GM21515 (cell line): Measurements from ENCODE around the gene PARVB.

Experiments used
- ATAC-seq: cut with Tn5 transposase; IDR thresholded peaks from one replicate; pipeline ENCODE4 v1.9.1; 2021; ENCODE audit not compliant: unreplicated experiment

The PARVB gene

DNA sequence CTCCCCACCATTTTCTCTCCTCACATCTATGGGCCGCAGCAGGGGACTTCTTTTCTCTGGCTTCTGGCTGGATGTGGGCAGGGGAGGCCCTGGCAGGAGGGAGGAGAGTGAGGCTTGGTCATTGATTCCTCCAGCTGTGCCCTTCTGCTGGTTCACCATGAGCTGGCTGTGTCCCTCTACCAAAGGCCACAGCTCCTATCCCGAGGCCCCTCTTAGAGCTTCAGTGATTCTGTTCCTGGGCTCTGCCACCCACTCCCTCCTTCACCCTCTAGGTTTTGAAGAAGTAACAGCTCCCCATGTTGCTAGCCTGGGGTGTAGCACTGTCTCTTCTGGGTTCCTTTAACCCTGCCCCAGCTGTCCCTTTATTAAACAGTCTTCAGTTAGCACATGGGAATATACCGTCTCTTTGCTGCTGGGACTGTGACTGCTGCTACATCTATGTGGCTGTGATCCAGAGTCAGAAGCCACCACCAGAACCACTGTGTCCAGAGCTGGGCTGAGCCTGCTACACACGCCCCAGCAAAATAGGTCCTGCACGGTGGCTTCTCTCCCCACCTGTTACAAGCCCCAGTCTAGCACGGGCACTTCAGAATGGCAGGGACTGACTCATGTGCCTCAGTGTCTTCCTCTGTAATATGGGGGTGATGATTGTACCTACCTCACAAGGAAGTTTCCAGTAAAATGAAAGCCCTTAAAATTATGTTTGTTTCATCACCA is 156.0 kb downstream of the PARVB start:
- no peak for ATAC-seq

DNA sequence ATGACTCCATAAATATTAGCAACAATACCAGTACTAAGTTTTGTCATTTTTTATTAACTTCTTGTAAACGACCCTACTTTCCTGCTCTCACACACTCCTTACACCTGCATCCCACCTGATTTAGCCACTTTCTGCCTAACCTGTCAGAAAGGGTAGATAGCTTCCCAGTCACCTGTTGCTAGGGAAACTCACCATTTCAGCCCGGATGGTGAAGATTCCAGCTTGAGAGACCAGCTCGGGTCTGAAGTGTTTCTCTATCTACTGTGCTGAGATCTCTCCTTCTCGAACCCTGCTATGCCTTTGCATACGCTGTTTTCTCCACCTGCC is 156.6 kb downstream of the PARVB start, which contains the start of gene PARVG:
TSS of gene PARVG (plus strand) at position 220 of the 327 bp plus-strand sequence. CDS start 2,405 bp downstream, outside the sequence.
- no peak for ATAC-seq

DNA sequence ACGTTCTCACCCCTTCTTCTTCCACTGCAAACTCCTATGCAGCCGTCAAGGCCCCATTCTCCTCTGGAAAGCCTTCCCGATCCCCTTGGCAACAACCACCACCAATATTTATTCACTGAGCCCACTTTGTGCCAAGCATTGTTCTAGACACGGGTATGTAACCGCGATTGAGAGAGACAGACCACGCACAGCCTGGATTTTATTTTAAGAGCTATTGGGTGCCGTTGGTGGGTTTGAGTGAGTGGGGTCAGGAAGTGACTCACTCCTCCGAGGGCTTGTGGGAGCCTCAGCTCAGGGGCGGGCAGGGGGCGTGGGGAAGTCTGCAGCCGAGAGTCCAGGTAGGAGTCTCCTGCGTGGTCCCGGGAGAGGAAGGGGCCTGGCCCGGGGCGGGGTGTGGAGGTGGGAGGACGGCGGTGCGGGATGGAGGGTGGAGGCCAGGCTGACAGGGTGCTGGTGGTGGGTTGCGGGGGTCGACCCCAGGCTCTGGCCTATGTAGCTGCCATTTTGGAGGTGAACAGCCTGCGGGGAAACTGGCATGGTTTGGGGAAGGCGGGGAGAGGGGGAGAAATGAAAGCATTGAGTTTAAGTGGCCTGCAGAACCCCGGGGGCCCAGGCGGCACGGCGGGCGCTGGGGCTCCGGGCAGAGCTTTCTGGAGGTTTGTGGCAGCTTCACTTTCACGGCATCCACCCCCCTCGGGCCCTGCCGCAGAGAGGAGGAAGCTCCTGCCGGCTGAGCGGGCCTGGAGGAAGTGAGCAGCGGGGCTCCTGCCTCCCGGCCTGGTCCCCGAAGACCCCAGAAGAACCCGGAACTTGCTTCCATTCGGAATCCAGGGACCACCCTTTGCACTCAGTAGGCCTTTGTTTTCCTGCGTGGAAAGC is 157.2 kb downstream of the PARVB start:
- ATAC-seq: no peak

DNA sequence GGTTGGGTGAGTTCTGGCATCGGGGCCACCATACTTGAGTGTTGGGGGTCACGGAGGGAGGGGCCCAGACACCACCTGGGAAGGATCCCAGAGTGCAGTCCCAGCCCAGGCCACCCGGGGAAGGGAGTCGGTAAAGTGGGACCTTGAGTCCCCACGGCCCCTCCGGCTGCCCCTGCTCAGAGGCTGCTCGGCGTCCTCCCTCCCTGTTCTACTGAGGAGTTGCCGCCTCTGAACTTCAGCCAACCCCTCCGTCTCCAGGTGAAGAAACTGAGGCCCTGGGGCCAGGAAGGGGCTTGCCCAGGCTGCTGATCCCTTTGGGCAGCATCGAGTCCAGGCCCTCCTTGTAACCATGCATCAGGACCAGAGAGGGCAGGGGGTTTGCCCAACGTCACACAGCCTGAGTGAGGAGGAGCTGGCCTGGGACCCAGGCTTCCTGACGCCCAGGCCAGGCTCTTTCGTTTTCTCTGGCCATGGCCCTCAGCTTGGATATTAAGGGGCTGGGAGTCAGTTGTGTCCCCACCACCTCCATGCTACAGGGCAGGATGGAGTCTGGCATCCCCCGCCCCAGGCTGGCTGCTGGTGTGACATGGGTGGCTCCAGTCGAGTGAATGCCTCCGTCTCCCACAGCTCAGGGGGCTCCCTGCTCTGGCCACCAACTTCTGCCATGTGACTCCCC is 157.9 kb downstream of the PARVB start:
- ATAC-seq: no peak

DNA sequence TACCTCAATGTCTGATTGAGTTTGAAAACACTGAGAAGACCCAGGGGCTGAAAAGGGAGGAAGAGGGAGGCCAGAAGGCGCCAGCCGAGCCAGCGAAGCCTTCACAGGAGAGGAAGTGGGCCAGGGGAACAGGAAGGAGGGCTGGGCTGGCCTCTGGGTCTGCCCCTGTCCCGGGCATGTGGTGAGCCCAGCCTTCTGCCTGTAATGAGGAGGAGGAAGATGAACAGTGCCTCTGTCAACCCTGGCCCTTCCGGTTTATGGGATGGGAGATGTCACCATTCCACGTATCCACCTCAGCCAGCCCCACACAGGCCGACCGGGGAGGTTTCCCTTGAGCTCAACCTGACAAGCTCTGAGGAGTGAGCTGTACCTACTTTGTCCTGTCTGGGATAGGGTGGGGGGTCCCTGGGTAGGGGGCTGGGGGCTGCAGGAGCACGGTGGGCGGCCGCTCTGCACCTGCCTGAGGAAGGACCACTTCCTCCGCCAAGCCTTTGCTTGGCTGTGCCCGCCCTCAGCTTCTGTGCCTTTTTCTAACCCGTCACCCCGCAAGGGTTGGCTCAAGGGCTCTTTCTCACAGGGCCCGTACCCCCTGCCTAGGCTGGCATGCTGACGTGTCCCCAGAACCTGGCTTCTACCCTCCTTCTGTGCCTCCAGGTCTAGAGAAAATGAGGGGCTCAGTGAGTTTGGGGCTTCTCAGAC is 158.6 kb downstream of the PARVB start:
- no peak for ATAC-seq

DNA sequence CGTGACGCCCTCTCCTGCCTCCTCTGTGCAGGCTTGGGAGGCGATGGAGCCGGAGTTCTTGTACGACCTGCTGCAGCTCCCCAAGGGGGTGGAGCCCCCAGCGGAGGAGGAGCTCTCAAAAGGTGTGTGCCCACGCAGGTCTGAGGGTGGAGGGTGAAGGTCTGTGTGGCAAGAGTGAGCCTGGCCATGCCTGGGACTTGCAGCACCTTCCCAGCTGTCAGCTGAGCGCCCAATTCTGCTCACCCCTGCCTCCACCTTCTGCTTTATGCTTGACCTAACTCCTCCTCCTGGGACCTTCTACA is 159.1 kb downstream of the PARVB start:
- ATAC-seq: no peak

DNA sequence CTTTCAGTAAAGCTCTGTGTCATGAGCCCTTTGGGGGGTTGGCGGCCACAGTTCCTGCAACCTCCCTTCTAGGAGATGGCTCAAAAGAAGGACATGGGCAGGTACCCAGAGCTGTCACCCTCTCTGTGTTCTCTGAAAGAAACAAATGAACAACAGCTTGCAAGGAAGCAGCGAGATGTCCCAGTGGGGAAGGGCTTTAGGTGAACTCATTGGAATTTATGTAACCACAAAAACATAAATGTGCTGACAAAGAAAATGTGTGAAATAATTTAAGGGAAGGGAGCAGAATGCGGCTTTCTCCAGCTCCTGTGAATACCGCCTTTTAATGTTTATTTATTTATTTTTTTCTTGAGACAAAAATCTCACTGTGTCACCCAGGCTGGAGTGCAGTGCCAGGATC is 159.9 kb downstream of the PARVB start:
- no peak for ATAC-seq

DNA sequence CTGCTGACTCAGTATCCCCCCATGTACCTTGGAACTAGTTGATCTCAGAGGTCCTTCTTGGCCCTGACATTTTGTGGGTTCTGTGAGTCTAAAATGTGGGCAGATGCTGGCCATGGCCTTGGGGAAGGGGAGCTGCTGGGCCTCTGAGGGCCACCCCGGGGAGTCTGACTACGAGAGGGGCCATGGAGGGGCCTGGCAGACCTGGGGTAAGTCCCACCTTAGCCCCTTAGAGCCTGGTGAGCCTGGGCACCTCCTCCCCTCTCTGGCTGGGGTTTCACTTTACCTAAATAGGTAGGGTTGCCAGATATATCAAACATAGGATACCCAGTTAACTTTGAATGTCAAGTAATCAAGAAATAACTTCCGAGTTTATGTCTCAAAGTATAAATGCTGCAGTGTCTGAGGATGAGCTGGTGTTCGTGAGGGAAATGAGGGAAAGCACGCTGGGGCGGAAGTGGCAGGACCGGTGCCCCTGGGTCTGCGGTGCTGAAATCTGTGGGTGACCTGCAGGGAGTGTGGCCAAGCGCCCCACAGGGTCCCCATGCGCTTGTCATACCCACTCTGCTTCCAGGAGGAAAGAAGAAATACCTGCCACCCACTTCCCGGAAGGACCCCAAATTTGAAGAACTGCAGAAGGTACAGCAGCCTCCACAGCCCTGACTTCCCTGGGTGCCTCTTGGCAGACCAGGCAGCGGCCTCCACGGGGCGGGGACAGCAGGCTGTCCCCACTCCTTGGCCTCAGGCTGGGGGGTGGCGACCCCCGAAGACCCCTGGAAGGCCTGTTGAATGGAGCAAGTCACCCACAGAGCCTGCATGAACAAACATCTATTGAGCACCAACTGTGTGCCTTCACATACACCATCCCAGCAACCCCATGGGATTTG is 161.4 kb downstream of the PARVB start:
- ATAC-seq: no peak

DNA sequence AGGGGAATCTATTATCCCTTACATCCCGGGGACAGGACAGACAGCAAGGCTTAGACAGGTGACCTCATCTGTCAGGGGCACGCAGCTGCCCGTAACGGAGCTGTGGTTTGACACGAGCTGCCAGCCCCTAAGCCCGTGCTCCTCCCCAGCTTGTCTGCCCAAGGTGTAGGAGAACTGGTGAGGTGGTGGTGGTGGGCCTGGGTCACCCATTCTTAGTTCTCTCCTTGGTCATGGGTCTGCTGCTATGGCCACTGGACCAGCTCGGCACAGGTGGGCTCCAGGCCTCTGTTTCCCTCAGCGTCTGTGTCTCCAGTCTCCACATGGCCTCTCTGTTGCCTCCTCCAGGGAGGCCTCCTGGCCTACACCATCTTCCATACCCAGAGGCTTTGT is 162.0 kb downstream of the PARVB start:
- no peak for ATAC-seq

DNA sequence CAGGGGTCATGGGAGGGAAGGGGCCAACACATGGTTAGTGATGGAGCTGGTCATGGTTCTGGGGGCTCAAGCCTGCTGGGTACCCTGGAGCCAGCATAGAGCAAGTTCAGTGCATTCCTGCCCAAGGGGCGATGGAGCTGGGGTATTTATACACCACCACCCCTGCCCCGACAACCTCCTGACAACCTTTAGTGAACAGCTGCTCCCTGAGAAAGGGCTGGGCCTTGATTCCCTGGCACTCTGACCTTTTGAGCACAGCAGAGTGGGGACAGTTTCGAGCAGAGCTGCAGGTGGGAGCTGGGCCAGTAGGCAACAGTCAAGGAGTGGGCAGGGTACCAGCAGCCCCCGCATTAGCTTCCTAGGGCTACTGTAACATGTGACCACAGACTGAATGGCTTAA is 162.6 kb downstream of the PARVB start:
- ATAC-seq: no peak

DNA sequence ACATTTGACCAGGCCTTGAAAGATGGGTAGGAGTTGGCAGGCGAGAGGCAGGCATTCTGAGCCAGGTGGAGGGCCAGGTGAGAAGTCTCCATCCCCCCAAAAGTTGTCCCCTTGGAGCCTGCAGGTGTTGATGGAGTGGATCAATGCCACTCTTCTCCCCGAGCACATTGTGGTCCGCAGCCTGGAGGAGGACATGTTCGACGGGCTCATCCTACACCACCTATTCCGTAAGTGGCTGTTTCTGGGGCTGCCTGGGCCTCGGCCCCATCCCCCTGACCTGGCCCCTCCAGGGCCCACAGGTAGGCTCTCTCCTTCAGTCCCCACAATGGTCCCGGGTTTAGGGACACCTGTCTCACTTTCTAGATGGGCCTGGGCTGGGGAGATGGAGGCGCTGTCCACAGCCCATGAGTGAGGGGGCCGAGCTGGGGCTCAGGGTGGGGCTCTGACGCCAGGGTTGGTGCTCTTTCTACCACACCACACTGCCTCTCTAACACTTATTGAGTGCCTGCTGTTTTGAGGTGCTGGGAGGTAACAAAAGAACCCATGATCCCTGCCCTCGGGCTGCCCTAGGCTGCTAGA is 163.6 kb downstream of the PARVB start:
- ATAC-seq: no peak

DNA sequence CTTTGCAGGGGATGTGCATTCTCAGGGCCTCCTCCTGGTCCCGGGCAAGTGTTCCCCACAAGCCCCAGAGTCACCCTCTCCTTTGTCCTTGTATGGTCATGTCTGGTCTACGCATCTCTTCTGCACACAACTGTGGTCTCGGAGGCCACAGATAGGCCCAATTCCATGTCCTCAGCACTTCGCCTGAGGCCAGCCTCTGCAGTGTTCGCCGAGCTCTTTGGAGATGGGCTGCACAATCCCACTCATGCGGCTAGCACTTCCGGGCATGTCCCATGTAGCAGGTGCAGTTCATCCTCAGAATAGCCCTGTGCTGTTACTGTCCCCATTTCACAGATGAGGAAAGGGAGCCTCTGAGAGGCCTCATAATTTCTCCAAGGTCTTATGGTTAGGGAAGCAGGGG is 164.2 kb downstream of the PARVB start:
- no peak for ATAC-seq

DNA sequence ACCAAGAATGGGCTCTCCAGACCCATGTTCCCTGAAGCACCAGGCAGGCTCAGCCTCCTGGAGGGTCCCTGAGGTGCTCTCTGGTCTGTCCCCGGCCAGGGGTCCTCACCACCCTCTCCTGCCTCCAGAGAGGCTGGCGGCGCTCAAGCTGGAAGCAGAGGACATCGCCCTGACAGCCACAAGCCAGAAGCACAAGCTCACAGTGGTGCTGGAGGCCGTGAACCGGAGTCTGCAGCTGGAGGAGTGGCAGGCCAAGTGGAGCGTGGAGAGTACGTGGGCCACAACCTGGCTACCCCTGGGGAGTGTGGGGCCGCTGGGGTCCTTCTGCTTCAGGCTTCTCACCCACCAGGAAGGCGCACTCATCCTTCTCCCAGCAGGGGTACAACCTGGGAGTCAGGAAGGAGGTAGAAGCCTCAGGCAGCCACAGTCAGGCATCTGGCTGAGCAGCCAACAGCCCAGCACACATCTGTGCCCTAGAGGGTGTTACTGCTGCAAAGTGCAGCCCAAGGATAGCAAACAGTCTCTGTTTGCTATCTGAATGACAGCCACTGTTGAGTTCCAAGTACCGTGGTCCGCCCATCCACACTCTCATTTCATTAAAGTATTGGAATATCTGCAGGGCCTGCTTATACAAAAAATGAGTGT is 165.0 kb downstream of the PARVB start:
- no peak for ATAC-seq

DNA sequence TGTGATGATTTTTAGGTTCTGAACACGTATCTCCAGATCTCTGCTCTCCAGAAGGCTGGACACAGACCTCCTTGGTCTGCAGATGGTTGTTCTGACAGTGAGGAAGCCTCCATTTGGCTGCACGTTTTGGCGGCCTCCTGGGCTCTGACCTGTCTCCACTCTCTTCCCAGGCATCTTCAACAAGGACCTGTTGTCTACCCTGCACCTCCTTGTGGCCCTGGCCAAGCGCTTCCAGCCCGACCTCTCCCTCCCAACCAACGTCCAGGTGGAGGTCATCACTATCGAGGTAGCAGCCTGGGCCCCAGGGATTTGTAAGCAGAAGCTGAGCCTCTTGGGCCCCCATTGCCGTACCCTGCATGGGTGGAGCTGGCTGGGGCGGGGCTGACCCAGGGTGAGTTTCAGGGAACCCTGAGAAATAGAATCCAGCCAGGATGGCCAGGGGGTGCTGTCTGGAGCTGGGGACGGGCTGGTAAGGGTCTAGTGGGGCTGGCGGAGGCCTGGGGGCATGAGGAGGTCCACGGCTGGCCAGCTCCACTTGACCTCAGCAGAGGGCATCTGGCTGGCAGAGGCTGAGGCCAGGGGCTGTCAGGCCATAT is 166.4 kb downstream of the PARVB start:
- no peak for ATAC-seq

DNA sequence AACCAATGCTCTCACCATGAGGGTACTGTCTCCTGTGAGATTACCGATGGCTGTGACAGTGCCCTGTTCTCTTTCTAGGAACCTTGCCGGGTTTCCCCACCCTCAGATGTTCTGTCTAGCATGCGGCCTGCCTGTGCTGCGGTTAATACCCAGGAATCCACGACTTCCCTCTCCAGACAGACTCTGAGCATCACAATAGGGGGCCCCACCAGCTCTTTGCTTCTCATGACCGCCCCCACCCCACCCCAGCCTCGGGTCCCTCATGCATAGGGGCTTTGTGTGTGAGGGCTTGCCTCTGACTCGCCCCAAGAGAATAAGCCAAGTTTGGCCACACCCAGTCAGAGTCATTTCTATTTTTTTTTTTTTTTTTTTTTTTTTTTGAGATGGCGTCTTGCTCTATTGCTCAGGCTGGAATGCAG is 166.9 kb downstream of the PARVB start:
- ATAC-seq: no peak

DNA sequence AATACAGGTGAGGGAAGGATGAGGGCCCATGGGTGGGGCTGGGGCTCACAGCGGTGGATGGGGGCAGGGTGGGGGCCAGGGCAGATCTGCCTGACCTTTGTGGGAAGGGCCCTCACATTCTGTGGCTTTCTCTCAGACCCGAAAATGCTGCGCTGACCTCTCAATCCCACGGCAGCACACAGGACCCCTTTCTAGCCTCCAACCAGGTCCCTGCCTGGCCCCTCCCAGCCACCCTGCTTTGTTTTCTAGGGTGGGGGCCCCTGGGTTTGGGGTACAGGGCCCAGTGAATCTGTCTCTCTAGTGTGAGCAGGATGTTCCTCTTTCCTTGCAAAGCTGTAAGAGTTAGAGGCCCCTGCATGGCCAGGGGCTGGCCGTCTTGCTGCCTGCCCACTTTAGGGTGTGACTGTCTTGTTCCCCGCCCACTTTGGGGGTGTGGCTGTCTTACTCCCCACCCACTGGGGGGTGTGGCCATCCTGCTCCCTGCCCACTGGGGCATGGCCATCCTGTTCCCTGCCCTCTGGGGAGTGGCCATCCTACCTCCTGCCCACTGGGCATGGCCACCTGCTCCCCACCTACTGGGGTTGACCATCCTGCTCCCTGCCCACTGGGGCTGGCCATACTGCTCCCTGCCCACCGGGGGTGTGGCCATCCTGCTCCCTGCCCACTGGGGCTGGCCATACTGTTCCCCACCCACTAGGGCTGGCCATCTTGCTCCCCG is 168.2 kb downstream of the PARVB start:
- ATAC-seq: no peak

DNA sequence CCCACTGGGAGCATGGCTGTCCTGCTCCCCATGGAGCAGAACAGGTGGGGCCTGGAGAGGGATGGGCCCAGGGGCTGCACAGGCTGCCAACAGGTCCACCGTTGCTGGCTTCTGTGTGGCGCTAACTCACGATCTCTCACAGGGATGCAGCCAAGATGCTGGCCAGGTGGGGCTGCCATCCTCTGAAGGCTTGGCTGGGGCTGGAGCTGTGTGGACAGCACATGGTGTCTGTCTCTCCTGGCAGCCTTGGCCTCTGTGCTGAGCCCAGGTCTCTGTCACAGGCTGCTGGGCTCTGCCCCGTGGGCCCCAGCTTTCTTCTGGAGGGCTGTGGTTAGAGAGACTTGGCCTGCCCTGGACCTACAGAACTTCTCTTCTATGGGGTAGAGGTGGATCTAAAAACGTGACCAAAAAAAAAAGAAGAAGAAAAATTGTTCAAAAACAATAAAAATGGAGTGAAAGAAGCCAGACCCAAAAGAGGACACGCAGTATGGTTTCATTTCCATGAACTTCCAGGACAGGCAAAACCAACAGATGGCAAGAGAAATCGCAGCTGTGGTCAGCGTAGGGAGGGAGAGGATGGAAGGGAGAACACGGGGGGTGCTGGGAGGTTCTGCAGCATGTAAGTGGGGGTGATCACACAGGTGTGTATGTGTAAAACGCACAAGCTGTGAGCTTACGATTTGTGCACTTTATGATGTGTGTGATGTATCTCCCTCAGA is 168.9 kb downstream of the PARVB start:
- no peak for ATAC-seq

DNA sequence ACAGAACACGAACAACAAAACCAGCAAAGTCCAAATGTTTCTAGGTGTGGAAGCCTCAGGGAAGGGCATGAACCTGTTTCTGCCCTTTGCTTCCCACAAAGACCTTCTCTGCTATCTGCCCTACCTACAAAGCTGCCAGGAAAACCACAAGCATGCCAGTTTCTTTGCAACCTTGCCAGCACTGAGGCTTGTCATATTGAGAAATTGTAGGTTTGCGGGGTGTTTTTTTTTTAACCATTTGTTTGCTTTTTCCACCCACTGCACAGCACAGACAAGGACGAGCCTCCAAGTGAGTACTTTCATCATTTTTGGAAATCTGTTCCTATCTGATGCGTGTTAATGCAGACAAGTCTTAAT is 169.4 kb downstream of the PARVB start:
- no peak for ATAC-seq
